HG03280 (cell line): ENCODE data around the gene MDM4.

Experiments
- ATAC-seq: cut with Tn5 transposase; IDR thresholded peaks from one replicate; pipeline ENCODE4 v1.9.1; 2021; ENCODE audit warnings: mild to moderate bottlenecking, moderate library complexity; ENCODE audit not compliant: unreplicated experiment

The MDM4 gene

GRCh38 chr1:204576422-204576821 is 60.2 kb downstream of the MDM4 start:
- no peak for ATAC-seq

GRCh38 chr1:204577794-204578478 is 61.7 kb downstream of the MDM4 start:
- ATAC-seq = no peak

DNA sequence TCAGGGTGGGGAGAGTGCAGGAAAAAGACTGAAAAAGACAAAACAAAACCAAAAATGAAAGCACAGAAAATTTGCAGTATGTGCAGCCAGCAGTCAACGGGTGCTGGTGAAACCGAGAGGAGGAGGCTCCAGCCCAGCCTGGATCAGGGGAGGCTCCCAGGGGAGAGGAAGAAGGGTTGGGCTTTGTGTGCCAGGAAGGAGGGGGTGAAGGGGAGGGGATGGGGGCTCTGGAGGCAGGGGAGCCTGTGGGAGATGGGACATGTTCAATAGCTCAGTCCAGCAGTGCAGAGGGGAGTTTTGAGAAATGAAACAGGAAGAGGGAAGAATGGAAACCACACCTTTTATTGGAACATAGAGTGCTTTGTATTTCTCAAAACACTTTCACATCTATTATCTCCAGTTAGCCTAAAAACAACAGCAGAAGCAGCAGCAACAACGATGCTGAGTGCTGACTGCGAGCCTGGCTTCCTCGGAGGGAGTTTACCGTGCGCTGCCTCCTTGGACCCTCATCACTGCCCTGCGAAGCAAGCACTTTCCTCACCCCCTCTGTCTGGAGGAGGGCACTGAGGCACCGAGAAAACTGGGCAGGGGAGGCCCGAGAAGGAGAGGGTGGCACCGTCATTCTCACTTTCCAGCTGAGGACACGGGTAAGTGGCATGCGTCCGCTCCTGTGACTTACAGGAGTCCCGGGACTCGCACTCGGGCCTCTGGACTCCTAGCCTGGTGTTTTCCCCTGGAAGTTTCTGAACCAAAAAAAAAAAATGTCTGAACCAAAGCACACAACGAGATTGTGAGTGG is 62.9 kb downstream of the MDM4 start:
- ATAC-seq = peak; percentile 72

- no peak for ATAC-seq
Measured at GRCh38 chr1:204579681-204580080, 63.5 kb downstream of the MDM4 start.

DNA sequence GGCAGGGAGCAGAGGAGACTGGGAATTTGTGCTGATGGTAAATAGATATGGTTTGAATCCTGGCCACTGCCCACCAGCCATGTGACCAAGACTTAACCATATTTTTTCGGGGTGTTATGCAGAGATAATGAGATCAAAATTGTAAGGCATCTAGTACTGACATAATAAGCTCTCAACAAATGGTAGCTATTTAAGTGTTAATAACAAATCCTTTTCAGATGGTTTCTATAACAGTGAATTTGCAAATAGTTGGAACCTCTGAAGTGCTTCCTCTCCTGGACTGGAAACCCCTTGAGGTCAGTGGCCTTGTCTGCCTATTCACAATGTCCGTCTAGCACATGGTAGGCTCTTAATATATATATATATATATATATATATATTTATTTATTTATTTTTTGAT is 64.7 kb downstream of the MDM4 start:
- no peak for ATAC-seq

GRCh38 chr1:204581759-204582158 is 65.6 kb downstream of the MDM4 start:
- ATAC-seq = no peak

DNA sequence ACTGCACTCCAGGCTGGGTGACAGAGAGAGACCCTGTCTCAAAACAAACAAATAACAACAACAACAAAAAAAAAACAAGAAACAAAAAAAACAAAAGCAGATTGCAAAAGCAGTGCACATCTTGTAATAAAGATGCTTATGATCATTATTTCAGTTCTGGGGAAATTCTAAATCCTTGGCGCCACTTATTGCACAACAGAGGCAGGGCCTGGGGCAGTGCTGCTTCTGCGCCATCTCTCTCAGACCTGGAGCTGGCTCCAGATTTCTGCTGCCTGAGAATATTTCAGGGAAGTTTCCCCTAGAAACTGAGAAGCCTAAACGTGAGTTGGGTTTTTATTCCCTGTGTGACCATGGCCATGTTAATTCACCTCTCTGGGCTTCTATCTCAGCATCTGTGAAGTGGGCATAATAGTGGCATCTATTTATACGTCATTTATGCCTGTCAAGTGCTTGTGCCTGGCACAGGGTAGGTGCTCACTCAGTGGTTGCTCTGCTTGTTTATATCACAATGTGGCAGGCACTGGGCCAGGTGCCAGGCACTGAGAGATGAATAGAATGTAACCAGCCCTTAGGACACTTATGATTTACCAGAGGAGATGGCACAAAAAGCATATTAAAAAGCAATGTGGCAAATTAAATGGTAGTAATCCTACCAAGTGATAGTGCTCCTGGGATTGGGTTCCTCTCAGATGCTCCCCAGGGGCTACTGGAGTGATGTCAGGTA is 67.9 kb downstream of the MDM4 start:
- ATAC-seq = no peak

GRCh38 chr1:204584699-204585372 is 68.6 kb downstream of the MDM4 start:
- no peak for ATAC-seq

- no peak for ATAC-seq
Measured at GRCh38 chr1:204587621-204588020, 71.4 kb downstream of the MDM4 start.

GRCh38 chr1:204588826-204589225 is 72.6 kb downstream of the MDM4 start:
- no peak for ATAC-seq

DNA sequence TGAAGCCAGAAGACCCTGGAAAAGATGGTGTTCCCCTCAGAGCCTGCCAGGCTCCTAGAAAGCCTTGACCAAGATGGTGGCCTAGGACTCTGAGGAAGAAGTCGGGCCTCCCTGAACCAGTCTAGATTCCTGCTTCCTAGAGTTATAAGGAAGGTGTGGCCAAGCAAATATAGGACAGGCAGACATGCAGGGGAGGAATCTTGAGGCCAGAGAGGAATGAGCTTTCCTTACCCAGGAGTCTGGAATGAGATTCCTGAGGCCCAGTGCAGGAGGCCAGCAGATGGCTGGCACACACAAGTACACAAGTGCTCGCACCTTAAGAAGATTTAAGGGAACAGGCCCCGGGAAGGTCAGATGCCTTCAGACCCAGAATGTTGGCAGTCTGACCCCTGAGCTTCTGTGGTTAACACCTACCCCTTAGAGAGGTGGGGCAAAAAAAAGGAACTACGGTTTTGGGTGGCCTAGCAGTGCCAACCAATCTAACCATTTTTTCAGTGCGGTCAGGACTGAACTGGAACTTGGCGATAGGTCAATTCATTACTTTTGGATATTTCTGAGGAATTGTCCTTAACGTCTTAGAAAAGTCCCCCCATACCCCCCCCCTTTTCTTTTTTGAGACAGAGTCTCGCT is 73.3 kb downstream of the MDM4 start:
- ATAC-seq = no peak

- no peak for ATAC-seq
Measured at GRCh38 chr1:204591473-204592090, 75.4 kb downstream of the MDM4 start.

DNA sequence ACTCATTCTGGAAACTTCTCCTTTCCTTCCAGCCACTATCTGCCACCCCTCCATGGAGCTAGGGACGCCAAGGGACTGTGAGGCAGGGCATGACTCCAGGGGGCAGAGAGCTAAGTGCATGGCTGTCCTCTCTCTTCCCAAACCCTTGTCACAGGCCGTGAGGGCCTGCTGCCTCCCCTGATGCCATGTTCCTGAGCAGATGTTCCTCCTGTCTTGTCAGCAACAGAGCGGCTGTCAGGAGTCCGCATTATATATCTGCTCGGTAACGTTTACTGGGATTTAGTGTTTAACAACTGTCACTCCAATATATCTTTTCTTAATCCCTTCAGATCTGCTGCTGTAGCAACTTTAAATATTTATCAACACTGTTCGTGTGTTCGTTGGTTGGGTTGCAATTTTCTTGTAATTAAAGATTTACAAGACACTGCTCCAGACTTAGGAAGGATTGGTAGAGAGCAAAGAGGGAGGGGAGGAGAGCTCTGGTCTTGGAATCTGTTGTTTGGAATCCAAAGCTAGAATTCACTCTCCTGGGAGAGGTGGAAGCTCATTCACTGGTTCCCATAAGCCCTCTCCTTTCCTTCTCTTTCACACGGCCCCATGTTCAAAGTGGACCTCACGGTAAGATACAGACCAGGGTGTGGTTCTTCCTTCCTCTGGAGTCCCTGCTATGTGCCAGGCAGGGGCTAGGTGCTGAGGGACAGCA is 76.2 kb downstream of the MDM4 start:
- no peak for ATAC-seq

DNA sequence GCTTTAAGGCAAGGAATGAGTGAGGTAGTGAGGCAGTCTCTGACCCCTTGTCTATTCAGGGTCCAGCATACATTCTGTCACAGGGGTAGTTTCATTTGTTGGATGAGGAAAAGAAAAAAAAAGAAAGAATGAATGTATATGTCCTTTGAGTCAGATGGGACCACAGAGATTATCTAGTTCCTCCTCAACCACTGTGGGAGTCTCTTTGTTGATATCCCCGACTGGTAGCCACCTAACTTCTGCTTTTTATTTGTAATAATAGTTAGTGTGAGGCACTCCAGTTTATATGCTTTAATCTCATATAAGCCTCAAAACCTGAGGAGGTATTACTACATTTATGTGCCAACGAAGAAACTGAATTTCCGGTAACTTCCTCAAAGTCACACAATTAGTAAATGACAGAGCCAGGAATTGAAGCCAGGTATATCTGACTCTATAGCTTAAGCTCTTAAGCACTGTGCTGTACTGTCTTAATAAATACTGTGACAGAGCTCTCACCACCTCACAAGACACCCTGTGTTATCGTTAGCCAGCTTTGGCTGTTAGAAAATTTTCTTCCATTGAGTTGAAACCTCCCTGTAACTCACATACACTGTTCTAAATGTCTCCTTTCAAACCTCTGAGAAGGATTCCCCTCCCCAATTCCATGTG is 82.2 kb downstream of the MDM4 start:
- no peak for ATAC-seq

DNA sequence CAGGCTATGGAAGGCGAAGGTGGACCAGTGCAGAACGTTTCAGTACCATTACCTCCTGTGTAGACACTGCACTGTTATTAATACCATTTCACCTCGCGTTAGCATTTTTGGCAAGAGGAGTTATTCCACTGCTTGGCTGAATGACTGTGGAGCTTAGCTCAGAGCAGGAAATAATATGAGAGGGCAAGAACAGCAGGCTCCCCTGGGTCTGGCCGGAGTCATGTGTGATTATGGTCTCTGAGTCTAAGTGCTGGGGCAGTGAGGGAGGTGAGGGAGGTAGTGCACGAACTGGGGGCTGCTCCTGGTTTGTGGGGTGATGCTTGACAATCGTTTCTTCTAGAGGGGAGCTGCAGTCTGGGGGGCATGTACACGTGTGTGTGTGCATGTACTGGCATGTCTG is 82.9 kb downstream of the MDM4 start:
- no peak for ATAC-seq

GRCh38 chr1:204599596-204599995 is 83.4 kb downstream of the MDM4 start:
- ATAC-seq = no peak

- ATAC-seq = no peak
Measured at GRCh38 chr1:204600203-204600602, 84.0 kb downstream of the MDM4 start.

DNA sequence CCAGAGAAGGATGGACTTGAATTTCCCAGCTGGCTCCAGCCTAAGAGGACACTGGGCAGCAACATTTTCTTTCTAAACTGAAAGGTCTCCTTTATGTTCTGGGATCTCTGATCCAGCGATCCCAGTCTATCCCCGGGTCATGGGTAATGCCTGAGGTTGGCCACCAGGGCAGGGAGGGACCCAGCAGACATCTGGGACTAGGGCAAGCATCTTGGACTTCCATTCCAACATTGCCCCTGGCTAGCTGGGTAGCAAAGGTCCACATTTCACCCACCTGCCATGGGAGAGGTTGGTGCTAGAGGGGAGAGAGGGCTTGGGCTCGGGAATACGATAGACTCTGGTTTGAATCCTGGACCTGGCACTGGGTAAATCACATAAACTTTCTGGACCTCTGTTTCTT is 84.8 kb downstream of the MDM4 start:
- ATAC-seq = no peak

DNA sequence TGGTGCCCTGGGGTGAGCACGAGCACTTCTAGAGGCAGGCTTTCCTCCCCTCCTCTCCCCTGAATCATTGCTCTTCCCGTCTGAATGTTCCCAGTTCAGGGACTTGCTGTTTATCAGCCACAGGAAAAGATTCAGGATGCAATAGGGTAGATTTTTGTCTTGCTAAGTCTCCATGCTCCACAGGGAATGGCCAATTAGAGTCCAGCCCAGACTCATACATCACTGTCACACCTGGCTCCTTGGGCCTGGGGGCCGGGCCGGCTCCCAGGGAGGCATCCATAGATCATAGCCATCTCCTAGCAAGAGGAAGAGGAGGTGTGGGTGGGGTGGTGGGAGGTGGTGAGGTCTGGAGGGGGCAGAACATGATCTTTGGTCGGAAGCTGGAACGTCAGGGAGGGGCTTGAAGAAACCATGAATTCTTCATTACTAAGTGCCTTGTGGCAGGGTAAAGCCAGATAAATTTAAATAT is 85.9 kb downstream of the MDM4 start:
- no peak for ATAC-seq
